Mucosa of gallbladder (tissue), 1 donor: Measurements from ENCODE around the gene CCDC90B. TPM values are rescaled to one million over a fixed set of nuclear protein-coding genes. Genes with fewer than 3 reads are reported as not detected.
"Not testable (repeated sequence)": the region's sequence is repeated elsewhere in the genome, so short reads cannot be mapped to it uniquely, and the experiment has no call there.

Source experiments
- DNase-seq: peaks from one replicate; pipeline ENCODE4 v3.0.0-alpha.2; 2020; ENCODE audit warnings: low spot score
- total RNA-seq: library from RNA; stranded (reverse); gene quantifications from one replicate; pipeline ENCODE4 v1.2.1, GENCODE V29; 2021
- donor health status: DM: no; HTN: no; CAD: no.

Gene CCDC90B
- total RNA-seq, 1 donor from 2014 or later: 31.9 TPM

DNA sequence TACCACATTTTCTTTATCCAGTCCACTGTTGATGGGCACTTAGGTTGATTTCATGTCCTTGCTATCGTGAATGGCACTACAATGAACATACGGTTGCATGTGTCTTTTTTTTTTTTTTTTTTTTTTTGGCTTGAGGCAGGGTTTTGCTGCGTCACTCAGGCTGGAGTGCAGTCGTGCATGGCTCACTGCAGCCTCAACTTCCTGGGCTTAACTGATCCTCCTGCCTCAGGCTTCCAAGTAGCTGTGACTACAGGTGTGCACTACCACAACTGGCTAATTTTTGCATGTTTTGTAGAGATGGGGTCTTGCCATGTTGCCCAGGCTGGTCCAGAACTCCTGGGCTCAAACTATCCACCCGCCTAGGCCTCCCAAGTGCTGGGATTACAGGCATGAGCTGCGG is 1.5 kb upstream of the CCDC90B start:
- DNase-seq: no peak

GRCh38 chr11:83285151-83285770 is 906 bp downstream of the CCDC90B start:
- DNase-seq: no peak

DNA sequence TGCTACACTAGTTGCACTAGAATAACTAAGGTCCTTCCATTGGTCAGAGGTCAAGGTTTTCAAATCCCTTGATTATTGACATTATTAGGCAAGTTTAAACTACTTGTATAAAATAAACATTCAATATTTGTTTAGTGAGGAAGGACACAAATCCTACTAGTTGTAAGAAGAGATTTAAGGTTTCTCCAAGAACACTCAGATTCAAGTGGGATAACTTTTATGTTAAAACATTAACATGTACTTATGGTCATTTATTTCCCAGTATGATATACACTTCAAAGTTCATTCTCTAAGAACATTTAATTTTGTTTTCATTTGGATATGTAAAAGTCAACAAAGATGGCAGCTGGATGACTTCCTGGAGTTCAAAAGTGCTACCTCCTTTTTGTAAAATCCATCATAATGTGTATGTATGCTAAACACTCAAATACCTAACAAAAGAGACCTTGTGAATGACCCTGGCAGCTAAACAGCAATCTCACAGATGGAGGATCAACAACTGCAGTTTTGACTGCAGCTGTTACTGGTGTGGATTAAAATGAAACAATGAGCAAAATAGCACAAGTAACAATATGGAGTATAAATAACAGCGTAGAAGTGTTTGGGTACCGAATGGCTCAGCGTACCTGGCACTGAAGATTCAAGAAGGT is 1.5 kb downstream of the CCDC90B start:
- DNase-seq: no peak

DNA sequence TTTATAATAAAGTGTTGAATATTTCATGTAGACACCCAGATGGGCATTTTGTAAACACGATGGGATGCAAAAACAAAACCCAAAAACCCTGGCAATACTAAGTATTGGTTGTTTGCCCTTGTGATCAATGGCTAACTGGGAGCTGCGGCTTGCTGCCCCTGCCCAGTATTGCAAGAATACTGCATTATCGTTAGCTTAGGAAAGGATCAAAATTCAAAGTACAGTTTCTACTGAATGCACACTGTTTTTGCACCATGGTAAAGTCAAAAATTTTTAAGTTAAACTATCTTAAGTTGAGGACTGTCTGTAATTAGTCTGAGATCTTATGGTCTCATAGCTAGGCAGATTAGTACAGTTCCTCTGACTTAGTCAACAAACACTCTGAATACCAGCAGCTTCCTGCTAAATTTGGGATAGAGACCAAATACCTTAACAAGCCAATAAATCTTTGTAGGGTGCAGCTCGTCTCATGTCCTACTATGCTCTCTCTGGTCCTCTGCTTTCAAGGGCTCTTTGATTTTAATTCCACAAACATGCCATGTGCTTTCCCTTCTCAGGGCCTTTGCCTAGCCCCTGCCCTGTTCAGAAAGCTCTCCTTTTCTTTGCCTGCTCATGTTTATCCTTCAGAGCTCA is 4.0 kb downstream of the CCDC90B start:
- DNase-seq: no peak

DNA sequence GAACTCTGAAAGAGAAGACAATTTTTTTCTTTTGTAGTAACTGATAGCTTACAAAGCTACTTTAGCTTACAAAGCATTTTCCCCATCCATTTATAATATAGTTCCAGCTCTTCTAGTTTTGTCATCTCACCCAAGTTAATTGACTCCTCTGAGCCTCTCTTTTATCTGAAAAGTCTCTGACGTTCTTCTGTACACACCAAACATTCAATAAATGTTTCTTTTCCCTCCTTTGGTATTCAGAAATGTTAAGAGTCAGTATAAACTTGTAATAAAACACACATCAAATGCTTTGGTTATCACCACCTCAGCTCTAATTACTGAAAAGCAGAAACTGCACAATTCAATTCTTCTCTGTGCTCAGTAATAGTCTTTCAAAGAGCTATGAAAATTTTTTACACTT is 5.9 kb downstream of the CCDC90B start:
- no peak for DNase-seq

DNA sequence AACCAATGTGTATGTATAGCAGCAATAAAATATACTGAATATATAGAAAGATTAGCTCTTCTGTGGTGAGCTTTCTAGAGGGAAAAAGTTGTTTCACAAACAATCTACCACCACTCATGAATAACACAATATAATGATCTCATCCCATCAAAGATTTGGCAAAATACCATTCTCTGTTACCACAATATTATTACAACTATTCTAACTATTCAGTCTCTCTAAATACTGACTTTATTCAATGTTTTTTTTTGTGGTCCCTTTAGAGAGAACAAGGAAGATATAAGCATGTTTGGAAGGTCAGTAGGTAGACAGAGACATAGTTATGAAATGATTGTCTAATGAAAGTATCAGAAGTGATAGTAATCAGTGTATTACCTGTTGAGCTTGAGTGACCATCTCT is 7.8 kb downstream of the CCDC90B start:
- DNase-seq: no peak

GRCh38 chr11:83275888-83276641 is 10.1 kb downstream of the CCDC90B start:
- DNase-seq: no peak

DNA sequence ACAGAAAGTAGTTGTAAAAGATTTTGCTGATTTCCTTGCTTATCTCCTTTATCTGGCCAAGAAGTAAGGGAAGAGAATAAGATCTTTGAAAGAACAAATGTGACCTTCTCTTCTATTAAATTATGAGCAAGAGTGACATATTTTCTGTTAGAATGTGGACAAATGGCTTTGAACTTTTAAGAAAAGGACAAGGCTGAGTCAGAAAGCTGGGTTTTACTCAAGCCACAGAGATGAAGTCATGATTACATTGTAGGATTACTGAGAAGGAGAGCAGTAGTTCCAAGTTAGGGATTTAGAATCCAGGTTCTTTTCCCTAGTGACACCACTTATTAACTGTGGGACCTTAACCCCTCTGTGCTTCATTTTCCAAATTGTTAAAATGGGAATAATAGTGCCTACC is 13.5 kb downstream of the CCDC90B start:
- DNase-seq: no peak

DNA sequence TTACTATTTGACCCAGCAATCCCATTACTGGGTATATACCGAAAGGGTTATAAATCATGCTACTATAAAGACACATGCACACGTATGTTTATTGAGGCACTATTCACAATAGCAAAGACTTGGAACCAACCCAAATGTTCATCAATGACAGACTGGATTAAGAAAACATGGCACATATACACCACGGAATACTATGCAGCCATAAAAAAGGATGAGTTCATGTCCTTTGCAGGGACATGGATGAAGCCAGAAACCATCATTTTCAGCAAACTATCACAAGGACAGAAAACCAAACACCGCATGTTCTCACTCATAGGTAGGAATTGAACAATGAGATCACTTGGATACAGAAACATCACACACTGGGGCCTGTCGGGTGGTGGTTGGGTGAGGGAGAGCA is 14.4 kb downstream of the CCDC90B start:
- not testable (repeated sequence) for DNase-seq

DNA sequence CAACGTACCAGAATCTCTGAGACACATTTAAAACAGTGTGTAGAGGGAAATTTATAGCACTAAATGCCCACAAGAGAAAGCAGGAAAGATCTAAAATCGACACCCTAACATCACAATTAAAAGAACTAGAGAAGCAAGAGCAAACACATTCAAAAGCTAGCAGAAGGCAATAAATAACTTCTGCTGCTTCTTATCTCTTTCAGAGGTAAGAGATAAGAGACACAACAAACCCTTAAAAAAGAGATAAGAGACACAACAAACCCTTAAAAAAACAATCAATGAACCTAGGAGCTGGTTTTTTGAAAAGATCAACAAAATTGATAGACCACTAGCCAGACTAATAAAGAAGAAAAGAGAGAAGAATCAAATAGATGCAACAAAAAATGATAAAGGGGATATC is 17.1 kb downstream of the CCDC90B start:
- DNase-seq: not testable (repeated sequence)

GRCh38 chr11:83265331-83265730 is 20.8 kb downstream of the CCDC90B start:
- DNase-seq: no peak

- no peak for DNase-seq
Observed at GRCh38 chr11:83259559-83259958, 26.6 kb downstream of the CCDC90B start.

DNA sequence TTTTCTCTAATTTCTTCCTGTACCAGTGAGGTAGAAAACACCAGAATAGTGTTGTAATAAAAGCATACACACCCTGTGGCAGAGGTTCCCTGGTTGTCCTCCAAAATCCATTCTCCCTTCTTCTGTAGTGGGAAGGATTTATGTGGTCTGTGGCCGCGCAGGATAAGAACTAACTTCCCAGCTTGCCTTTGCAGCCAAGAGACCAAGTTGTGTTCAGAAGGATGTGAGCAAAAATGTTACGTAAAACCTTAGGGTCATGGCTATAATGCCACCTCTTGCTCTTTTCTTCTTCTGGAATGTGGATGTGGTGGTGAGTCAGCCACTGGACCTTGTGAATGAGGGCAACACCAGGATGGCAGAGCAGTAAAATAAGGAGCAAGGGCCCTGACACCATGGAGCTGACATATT is 28.4 kb downstream of the CCDC90B start:
- DNase-seq: no peak

DNA sequence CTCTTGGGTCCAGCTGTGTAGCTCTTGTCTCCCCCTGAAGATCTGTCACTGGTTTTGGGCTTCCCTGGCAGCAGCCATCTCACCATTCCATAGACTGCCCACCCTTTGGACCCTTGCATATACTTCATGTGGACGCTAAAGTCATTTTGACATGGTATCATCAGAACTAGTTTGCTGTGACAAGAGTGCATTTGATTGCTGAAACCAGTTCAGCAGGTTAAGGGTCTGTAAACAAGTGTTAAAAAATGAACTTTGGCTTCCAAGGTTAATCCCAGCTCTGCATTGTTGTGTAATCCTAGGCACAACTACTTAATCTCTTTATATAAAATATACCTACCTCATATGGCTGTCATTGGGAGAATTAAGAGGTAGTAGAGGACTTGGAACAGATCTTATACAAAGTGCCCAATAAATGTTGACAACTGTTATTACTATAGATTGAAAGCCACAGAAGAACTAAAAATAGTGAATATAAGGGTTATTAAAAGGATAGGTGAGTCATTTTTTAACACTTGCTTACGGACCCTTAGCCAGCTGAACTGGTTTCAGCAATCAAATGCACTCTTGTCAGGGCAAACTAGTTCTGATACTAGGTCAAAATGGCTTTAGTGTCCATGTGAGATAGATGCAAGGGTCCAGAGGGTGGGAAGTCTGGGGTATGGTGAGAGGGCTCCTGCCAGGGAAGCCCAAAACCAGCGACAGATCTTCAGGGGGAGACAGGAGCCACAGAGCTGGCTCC is 29.4 kb downstream of the CCDC90B start:
- DNase-seq: no peak

DNA sequence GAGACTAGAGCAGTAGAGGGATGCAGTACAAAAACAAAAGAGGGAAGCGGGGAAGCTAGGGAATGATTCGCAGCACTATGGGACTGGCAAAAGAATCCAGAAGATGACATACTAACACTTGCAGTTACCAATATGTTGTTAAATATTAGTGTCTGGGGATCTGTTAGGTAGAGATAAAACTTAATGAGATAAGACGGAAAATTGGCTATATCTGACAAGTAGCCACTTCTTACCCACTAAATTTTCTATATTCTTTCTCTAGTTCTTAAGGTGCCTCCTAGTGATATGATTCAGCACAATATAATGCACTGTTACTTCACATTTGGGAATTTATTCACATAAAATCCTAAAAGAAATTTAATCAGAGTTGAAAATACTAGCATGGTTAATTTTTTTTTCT is 30.8 kb downstream of the CCDC90B start:
- no peak for DNase-seq

- no peak for DNase-seq
Observed at GRCh38 chr11:83252941-83253340, 33.2 kb downstream of the CCDC90B start.

DNA sequence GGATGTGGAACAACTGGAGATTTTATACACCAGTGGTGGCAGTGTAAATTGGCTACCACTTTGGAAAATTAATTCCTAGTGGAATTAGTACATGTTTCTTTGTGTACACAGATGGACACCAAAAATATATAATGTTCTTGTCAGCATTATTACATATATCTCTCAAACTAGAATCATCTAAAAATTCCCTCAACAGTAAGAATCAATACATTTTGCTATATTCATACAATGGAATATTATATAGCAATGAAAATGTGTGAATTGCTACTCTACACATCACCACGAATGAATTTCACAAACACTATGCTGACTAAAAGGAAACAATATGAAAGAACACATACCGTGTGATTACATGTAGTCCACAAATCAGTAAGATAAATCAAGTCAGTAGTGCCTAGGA is 33.9 kb downstream of the CCDC90B start:
- DNase-seq: no peak

DNA sequence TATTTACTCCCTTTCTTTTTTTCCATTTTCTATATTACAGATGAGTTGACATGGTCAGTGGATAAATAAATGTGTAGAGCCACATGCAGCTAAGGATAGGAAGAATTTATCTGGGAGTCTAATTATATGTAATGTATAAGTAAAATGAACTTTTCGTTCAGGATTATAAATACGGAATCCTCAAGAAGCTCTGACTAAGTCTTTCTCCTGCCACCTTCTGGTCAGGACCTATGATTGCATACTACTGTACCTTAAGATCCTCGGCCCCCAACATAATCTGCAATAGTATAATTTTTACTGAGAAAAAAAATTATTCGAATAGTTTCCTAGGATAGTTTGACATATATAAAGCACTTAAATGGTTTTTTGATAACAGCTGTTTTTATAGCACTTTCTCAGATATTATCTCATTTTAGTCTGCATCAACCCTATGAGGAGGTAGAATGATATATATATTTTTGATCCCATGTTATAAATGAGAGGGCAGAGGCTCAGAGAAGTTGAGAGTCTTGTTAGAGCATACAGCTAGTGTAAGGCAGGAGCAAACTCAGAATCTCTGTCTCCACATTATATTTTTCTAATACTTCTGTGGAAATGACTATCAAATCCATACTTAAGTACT is 36.1 kb downstream of the CCDC90B start:
- DNase-seq: no peak

DNA sequence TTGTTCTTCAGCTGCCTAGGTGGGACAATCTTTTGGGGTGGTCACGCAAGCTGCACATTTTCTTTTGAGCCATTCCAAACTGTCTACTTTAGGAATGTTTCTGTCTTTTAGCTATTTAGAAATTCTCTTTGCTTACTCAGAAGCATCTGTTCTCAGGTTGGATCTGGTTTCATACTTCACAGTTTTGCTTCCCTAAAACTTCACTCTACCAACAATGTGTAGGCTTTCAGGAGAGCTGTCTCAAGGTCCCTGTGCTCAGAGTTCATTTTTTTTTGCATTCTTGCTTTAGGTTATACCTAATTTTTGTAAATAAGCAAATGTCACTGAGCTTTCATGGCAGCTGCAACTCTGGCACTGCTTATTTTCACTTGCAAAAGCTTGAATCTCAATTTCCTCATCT is 36.7 kb downstream of the CCDC90B start:
- no peak for DNase-seq

GRCh38 chr11:83241291-83241946 is 44.7 kb downstream of the CCDC90B start:
- DNase-seq: peak; percentile 80

DNA sequence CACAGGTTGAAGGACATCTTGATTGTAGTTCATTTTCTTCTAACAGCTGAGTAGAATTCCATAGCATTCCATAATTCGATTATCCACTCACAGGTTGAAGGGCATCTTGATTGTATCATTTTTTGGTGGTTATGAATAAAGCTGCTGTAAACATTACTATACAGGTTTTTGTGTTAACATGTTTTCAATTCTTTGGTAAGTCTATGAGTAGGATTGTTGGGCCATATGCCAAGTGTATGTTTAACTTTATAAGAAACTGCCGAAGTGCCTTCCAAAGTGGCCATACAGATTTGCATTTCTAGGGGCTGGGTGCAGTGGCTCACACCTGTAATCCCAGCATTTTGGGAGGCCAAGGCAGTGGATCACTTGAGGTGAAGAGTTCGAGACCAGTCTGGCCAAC is 48.1 kb downstream of the CCDC90B start:
- DNase-seq: no peak
